NCI-H748 treated with DMSO at 0.1 percent for 48 hours (cell line): ENCODE measurements around the gene CERS3.

ENCODE experiments used
- DNase-seq: peaks from one replicate; lab custom pipeline; 2025; lab: John Stamatoyannopoulos, UW

The CERS3 gene

GRCh38 chr15:100383302-100384107, 145.2 kb downstream of the CERS3 start:
- no peak for DNase-seq

GRCh38 chr15:100373942-100374341, 154.8 kb downstream of the CERS3 start:
- DNase-seq: no peak

- DNase-seq: no peak
Measured at GRCh38 chr15:100373120-100373896, 155.4 kb downstream of the CERS3 start.

- no peak for DNase-seq
Measured at GRCh38 chr15:100372739-100373119, 156.0 kb downstream of the CERS3 start.

- no peak for DNase-seq
Measured at GRCh38 chr15:100355342-100355741, 173.4 kb downstream of the CERS3 start.

GRCh38 chr15:100353449-100353848, 175.3 kb downstream of the CERS3 start:
- DNase-seq: no peak

GRCh38 chr15:100350434-100351226, 178.1 kb downstream of the CERS3 start:
- no peak for DNase-seq
